ENCODE measurements around the gene OR51T1.
"Not testable (repeated sequence)": the region's sequence is repeated elsewhere in the genome, so short reads cannot be mapped to it uniquely, and the experiment has no call there.

OR51T1 gene

DNA sequence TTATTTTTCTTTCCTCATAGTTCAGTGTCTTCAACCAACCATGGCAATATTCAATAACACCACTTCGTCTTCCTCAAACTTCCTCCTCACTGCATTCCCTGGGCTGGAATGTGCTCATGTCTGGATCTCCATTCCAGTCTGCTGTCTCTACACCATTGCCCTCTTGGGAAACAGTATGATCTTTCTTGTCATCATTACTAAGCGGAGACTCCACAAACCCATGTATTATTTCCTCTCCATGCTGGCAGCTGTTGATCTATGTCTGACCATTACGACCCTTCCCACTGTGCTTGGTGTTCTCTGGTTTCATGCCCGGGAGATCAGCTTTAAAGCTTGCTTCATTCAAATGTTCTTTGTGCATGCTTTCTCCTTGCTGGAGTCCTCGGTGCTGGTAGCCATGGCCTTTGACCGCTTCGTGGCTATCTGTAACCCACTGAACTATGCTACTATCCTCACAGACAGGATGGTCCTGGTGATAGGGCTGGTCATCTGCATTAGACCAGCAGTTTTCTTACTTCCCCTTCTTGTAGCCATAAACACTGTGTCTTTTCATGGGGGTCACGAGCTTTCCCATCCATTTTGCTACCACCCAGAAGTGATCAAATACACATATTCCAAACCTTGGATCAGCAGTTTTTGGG, at the start of gene OR51T1:
OR51T1 (plus strand) TSS at position 41 of the 641 bp plus-strand sequence; CDS start at position 41, 0 bp downstream.
- no peak for DNase-seq (ENCODE audit: low spot score)

GRCh38 chr11:4839851-4840549, 41.7 kb upstream of the OR51T1 start:
- no peak for DNase-seq (ENCODE audit: low spot score)

- no peak for DNase-seq (ENCODE audit: low spot score)
Observed at GRCh38 chr11:4848908-4849532, 32.7 kb upstream of the OR51T1 start, which contains the start of gene OR51S1. Gene OR51S1, minus strand, starts transcription at chr11:4849208. Its CDS starts 0 bp downstream, at chr11:4849208.

DNA sequence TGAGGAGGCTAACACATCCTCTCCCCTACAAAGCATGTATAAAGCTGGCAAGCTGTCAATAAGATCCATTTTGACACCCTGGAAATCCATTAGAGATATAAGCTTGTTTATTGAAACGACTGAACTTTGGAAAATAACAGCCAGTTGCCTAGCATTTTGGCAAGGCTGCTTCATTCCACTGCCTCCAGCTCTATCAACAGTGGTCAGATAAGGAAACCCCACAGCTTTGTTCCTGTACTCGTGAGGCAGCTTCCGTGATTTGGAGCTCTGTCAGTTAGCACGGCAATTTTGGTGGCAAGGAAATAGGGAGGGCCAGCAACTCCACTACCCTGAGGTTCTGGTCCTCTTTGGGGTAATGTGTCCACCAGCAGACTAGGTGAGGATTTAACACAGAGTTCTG, 30.7 kb upstream of the OR51T1 start:
- no peak for DNase-seq (ENCODE audit: low spot score)

- not testable (repeated sequence) for DNase-seq (ENCODE audit: low spot score)
Observed at GRCh38 chr11:4854286-4854685, 27.4 kb upstream of the OR51T1 start.

DNA sequence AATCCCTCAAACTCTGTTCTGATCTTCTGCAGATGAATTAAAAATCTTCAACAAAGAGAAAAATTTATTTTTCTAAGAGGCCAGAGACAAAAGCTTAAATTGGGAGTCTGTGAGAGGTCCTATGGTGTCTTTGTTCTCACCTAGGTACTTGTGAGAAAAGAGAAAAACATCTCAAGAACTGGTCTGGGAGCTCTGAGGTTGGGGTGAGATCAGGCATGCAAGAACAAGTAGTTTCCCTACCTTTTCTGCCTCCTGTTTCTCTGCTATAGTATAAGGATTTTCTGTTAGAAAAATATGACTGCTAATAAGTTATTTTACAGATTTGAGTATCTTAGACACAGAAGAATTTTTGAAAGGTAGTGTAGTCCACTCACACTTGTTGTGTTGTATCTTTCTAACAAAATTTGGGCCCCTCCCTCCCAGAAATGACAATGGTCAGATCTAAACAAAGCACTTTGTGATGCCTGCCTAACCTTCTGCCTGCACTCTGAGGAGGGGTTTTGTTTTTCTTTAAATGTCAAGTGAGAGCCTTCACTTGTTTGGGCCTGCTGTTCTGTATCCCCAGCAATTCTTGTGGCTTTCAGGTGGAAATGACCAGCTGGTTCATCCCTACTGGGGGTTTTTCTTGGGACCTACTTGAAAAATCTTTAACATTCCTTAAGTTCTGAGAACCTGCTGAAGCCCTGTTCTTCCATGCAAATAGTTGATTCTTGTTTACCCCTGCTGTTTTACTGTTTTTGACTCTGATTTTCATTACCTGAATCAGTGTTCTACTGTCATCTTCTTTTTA, 19.1 kb upstream of the OR51T1 start:
- DNase-seq (ENCODE audit: low spot score) = no peak

DNA sequence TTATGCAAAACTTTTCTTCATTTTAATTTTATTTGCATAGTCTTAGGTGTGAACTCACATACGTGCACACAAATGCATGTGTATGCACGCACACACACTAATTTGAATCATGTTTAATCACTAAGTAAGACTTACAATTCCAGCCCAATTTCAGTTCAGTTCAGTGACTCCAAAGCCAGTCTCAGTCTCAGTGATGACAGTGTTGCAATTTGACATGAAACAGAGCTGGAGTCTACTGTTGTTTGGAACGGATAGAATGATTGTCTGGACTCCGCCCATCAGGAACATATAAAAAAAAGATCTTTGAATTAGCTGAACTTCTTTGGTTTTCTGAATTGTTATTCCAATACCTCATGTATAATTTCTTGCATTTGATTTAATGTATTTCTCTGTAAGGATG, 17.8 kb upstream of the OR51T1 start:
- no peak for DNase-seq (ENCODE audit: low spot score)

- DNase-seq (ENCODE audit: low spot score) = no peak
Observed at GRCh38 chr11:4865855-4866254, 15.8 kb upstream of the OR51T1 start.

GRCh38 chr11:4881188-4881587, 512 bp upstream of the OR51T1 start:
- no peak for DNase-seq (ENCODE audit: low spot score)

DNA sequence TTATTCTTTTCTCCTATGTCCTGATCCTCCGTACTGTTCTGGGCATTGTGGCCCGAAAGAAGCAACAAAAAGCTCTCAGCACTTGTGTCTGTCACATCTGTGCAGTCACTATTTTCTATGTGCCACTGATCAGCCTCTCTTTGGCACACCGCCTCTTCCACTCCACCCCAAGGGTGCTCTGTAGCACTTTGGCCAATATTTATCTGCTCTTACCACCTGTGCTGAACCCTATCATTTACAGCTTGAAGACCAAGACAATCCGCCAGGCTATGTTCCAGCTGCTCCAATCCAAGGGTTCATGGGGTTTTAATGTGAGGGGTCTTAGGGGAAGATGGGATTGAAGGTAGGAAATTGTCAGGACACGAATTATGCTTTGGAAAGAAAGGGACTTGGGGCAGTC, 843 bp downstream of the OR51T1 start:
- DNase-seq (ENCODE audit: low spot score) = no peak

GRCh38 chr11:4884361-4884760, 2.7 kb downstream of the OR51T1 start:
- no peak for DNase-seq (ENCODE audit: low spot score)

GRCh38 chr11:4886186-4886585, 4.5 kb downstream of the OR51T1 start:
- no peak for DNase-seq (ENCODE audit: low spot score)

DNA sequence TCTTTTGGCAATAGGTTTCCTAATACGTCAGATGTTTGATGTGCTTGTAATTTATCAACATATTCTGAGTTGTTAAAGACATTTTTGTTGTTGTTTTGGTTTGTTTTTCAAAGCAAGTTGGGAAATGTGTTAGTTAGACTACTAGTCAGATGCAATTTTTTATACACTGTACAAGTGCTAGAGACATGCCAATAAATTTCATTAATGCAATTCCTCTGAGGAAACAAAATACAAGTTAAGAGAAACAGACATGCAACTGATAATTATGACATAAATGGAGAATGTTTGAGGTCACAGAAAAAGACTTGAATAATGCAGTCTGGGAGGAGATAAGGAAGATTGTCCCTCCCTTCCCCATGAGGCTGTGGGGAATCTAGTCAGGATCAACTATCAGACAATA, 5.9 kb downstream of the OR51T1 start:
- DNase-seq (ENCODE audit: low spot score) = no peak

- DNase-seq (ENCODE audit: low spot score) = no peak
Observed at GRCh38 chr11:4890279-4890678, 8.6 kb downstream of the OR51T1 start.

DNA sequence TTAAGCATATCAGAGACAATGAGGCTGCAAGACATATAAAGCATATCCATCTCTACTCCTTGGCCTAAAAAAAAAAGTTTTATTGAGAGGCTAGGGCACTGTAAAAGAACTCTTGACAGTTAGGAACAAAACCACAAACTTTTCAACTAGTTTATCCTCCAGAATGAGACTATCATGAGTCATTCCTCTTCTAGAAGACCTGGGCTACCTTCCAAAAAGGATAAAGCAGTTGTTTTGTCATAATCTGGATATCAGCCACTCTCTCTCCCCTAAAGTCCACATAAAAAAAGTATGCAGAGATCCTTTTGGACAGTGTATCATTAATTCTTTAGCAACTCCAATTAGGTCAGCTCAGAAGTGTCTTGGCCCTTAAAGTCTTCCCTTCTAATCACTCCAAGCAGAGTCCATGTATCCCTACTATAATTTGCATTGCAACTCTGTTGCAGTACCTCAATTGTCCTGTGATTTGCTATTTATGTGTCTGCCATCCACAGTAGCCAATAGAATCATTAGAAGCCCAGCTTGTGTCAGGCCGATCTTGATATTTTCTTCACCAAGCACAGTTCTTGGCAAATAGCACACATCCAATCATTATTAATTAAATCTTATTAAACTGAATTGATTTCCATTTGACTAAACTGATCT, 10.4 kb downstream of the OR51T1 start:
- DNase-seq (ENCODE audit: low spot score) = no peak

DNA sequence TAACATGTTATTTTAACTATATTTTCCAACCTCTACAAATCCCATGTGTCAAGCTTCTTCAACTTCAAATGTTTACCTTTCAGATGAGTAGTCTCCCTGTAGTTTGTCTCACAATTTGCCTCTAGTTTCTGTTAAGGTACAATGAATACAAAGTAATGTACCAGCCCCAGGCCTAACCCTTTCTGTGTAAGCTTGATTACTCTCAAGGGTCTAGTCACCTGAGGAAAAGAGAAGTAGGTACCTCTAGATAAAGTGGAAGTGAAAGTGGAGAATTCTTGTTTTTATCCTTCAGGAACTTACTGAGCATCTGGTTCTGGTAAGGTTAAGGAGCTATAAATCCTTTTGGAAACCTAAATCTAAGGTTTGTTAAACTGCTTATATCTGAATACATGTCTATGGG, 21.8 kb downstream of the OR51T1 start, which contains the start of gene OR51A7:
OR51A7 (plus strand) TSS at position 300 of the 400 bp plus-strand sequence. CDS start 3,587 bp downstream, outside the sequence.
- no peak for DNase-seq (ENCODE audit: low spot score)

GRCh38 chr11:4916581-4916980, 34.9 kb downstream of the OR51T1 start:
- DNase-seq (ENCODE audit: low spot score) = no peak

DNA sequence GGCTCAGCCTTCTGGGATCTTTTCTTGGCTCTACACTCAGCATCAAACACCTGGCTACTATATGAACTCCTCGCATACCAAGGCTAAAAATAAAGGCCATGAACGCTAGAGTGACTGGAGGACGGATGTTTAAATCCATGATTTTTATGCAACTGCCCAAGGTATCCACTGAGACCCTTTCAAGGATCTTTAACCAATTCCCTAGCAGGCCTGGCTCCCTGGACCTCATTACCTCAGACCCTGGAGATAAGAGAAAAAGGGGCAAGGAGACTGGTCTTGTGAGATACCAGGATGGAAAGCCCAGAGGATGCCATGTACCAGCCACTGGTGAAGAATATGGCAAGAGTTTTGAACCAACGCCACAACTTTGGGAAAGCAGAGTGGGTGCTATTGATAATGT, 37.5 kb downstream of the OR51T1 start, which contains the start of gene OR51G2:
OR51G2 (minus strand) TSS at position 101 of the 400 bp plus-strand sequence. CDS start 3,687 bp downstream, outside the sequence.
- DNase-seq (ENCODE audit: low spot score) = no peak

- no peak for DNase-seq (ENCODE audit: low spot score)
Observed at GRCh38 chr11:4921796-4922195, 40.1 kb downstream of the OR51T1 start.

DNA sequence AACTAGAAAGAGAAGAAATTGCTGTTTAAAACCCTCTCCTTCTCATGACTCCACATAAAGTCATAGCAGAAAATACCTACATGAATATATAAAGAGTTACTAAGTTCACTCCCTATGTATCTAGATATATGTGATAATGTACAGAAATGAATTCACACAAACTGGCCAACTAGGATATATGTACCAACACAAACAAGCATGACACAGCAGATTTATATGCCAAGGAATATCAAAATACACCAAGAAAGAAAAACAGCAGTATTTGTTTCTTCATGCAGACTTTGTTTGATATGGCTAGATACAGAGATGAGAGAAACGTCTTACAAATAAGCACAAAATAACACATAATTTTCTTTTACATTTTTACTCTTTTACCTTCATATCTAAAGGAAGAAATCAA, 40.6 kb downstream of the OR51T1 start:
- no peak for DNase-seq (ENCODE audit: low spot score)

DNA sequence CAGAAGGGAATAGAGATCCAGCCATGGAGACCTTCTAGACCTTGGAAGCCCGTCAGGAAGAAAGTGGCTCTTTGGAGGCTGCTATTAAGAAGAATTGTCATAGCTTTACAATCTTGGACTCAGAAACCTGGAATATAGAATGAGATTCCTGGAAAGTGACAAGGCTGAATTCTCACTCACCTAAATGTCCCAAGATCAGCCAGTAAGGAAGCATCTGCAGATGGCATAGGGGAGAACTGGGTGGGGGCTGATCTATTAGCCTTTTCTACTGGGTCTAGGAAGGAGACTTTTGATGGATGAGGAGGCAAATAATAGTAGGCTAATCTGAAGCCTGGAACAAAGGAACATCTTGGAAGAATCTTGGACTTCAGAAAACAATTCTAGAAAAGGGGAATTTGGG, 42.5 kb downstream of the OR51T1 start, which contains the start of gene OR51G1:
OR51G1 (minus strand) TSS at position 101 of the 400 bp plus-strand sequence; CDS start at position 101, 0 bp downstream.
- no peak for DNase-seq (ENCODE audit: low spot score)

Measured in CD4-positive, alpha-beta T cell treated with Interleukin-2 at 100 ng/mL for 4 hours (primary cell).